ENCODE results near the gene RPL5.

Gene RPL5

GRCh38 chr1:92784639-92785500, 47.0 kb upstream of the RPL5 start, which contains the start of gene EVI5:
TSS of gene EVI5 (minus strand) at chr1:92785108. CDS start at chr1:92736546, 48,562 bp downstream.
- Histone ChIP-seq H4K8ac (ENCODE audit: low read depth, low read length) (peak within 1 kb of the TSS; percentile 43), H3K4me3 (ENCODE audit: low read length in 2 of 2) (peak within 1 kb of the TSS; percentile 58 to 92), H2BK120ac (ENCODE audit: low read depth, low read length) (peak within 1 kb of the TSS; percentile 98), H3K9ac (ENCODE audit: low read depth, low read length, poor library complexity) (peak within 1 kb of the TSS; percentile 92), H2AK5ac (ENCODE audit: low read depth, low read length) (no peak within 1 kb of the TSS), H3K4me2 (ENCODE audit: insufficient read depth, low read length, poor library complexity, severe bottlenecking) (peak within 1 kb of the TSS; percentile 72), H3K4ac (ENCODE audit: low read length) (no peak within 1 kb of the TSS), H3K9me3 (replicated peaks in 1 of 2; ENCODE audit: control insufficient read depth in 2 of 2, insufficient read depth in 1 of 2, low read depth in 1 of 2, low read length in 2 of 2) (no peaks in the 10 kb centered on the region), H3K4me1 (ENCODE audit: control insufficient read depth in 2 of 2, insufficient read depth in 1 of 2, low read depth in 1 of 2, low read length in 2 of 2) (peaks cover 0 to 4% of the 10 kb centered on the region in 2 donors), H2BK12ac (ENCODE audit: low read length) (no peak within 1 kb of the TSS), H2AFZ (ENCODE audit: low read length) (peak within 1 kb of the TSS; percentile 99), H3K27me3 (ENCODE audit: control insufficient read depth in 3 of 3, insufficient read depth in 3 of 3, low read depth in 1 of 3, low read length in 3 of 3) (peaks cover 0 to 9% (median 0%) of the 10 kb centered on the region in 3 experiments), H3K23ac (ENCODE audit: low read depth, low read length, poor library complexity) (peak within 1 kb of the TSS; percentile 97), H2BK5ac (ENCODE audit: low read length) (peak within 1 kb of the TSS; percentile 8), H3K27ac (replicated peaks; ENCODE audit: low read length) (peak within 1 kb of the TSS; percentile 72), H3K36me3 (replicated peaks in 1 of 2; ENCODE audit: control insufficient read depth in 2 of 2, insufficient read depth in 2 of 2, low read length in 2 of 2) (no peaks in the 10 kb centered on the region), H2BK15ac (ENCODE audit: low read length) (peak within 1 kb of the TSS; percentile 67), H4K91ac (ENCODE audit: low read depth, low read length, poor library complexity) (no peak within 1 kb of the TSS), H3K79me1 (ENCODE audit: low read depth, low read length) (no peaks in the 10 kb centered on the region), H3K18ac (ENCODE audit: low read length) (peak within 1 kb of the TSS; percentile 97), H3K14ac (ENCODE audit: low read length) (no peak within 1 kb of the TSS)
- no CpG with 5 or more reads among the region's 94 CpGs for WGBS, 2 donors (ENCODE audit: extremely low coverage in 2 of 2, insufficient read length in 2 of 2, insufficient replicate concordance in 1 of 2)
- peak; percentile 96 for DNase-seq (ENCODE audit: low spot score)

GRCh38 chr1:92786111-92786901, 45.5 kb upstream of the RPL5 start:
- H3K79me1 ChIP-seq (ENCODE audit: low read depth, low read length) = no peaks in the 10 kb centered on the region
- no peak overlapping the region for H3K14ac ChIP-seq (ENCODE audit: low read length)
- no peak overlapping the region for H4K8ac ChIP-seq (ENCODE audit: low read depth, low read length)
- H2BK15ac ChIP-seq (ENCODE audit: low read length) = no peak overlapping the region
- H3K4ac ChIP-seq (ENCODE audit: low read length) = no peak overlapping the region
- no peak overlapping the region for H3K18ac ChIP-seq (ENCODE audit: low read length)
- H2BK12ac ChIP-seq (ENCODE audit: low read length) = no peak overlapping the region
- H3K9me3 ChIP-seq (replicated peaks in 1 of 2; ENCODE audit: control insufficient read depth in 2 of 2, insufficient read depth in 1 of 2, low read depth in 1 of 2, low read length in 2 of 2) = no peaks in the 10 kb centered on the region
- no CpG with 5 or more reads among the region's 5 CpGs for WGBS, 2 donors (ENCODE audit: extremely low coverage in 2 of 2, insufficient read length in 2 of 2, insufficient replicate concordance in 1 of 2)
- no peak overlapping the region for H4K91ac ChIP-seq (ENCODE audit: low read depth, low read length, poor library complexity)
- H3K27ac ChIP-seq (replicated peaks; ENCODE audit: low read length) = no peak overlapping the region
- H3K9ac ChIP-seq (ENCODE audit: low read depth, low read length, poor library complexity) = no peak overlapping the region
- peaks cover 0 to 4% of the 10 kb centered on the region in 2 donors for H3K4me1 ChIP-seq (ENCODE audit: control insufficient read depth in 2 of 2, insufficient read depth in 1 of 2, low read depth in 1 of 2, low read length in 2 of 2)
- H3K36me3 ChIP-seq (replicated peaks in 1 of 2; ENCODE audit: control insufficient read depth in 2 of 2, insufficient read depth in 2 of 2, low read length in 2 of 2) = no peaks in the 10 kb centered on the region
- no peak overlapping the region for H2AK5ac ChIP-seq (ENCODE audit: low read depth, low read length)
- no peak overlapping the region for H3K23ac ChIP-seq (ENCODE audit: low read depth, low read length, poor library complexity)
- H3K4me2 ChIP-seq (ENCODE audit: insufficient read depth, low read length, poor library complexity, severe bottlenecking) = no peak overlapping the region
- no peak for DNase-seq (ENCODE audit: low spot score)
- no peak overlapping the region for H3K4me3 ChIP-seq (ENCODE audit: low read length in 2 of 2)
- no peak overlapping the region for H2AFZ ChIP-seq (ENCODE audit: low read length)
- H2BK5ac ChIP-seq (ENCODE audit: low read length) = no peak overlapping the region
- no peak overlapping the region for H2BK120ac ChIP-seq (ENCODE audit: low read depth, low read length)
- peaks cover 0 to 9% (median 0%) of the 10 kb centered on the region in 3 experiments for H3K27me3 ChIP-seq (ENCODE audit: control insufficient read depth in 3 of 3, insufficient read depth in 3 of 3, low read depth in 1 of 3, low read length in 3 of 3)

- Histone ChIP-seq H3K23ac (ENCODE audit: low read depth, low read length, poor library complexity) (no peak overlapping the region), H3K36me3 (replicated peaks in 1 of 2; ENCODE audit: control insufficient read depth in 2 of 2, insufficient read depth in 2 of 2, low read length in 2 of 2) (no peaks in the 10 kb centered on the region), H3K79me1 (ENCODE audit: low read depth, low read length) (no peaks in the 10 kb centered on the region), H2BK12ac (ENCODE audit: low read length) (no peak overlapping the region), H2AK5ac (ENCODE audit: low read depth, low read length) (no peak overlapping the region), H2AFZ (ENCODE audit: low read length) (no peak overlapping the region), H4K91ac (ENCODE audit: low read depth, low read length, poor library complexity) (no peak overlapping the region), H2BK5ac (ENCODE audit: low read length) (no peak overlapping the region), H3K27me3 (ENCODE audit: control insufficient read depth in 3 of 3, insufficient read depth in 3 of 3, low read depth in 1 of 3, low read length in 3 of 3) (peaks cover 0 to 17% (median 0%) of the 10 kb centered on the region in 3 experiments), H3K9me3 (replicated peaks in 1 of 2; ENCODE audit: control insufficient read depth in 2 of 2, insufficient read depth in 1 of 2, low read depth in 1 of 2, low read length in 2 of 2) (no peaks in the 10 kb centered on the region), H4K8ac (ENCODE audit: low read depth, low read length) (no peak overlapping the region), H3K4me3 (ENCODE audit: low read length in 2 of 2) (no peak overlapping the region), H3K27ac (replicated peaks; ENCODE audit: low read length) (no peak overlapping the region), H3K18ac (ENCODE audit: low read length) (no peak overlapping the region), H3K4me2 (ENCODE audit: insufficient read depth, low read length, poor library complexity, severe bottlenecking) (no peak overlapping the region), H3K4ac (ENCODE audit: low read length) (no peak overlapping the region), H3K14ac (ENCODE audit: low read length) (no peak overlapping the region), H3K9ac (ENCODE audit: low read depth, low read length, poor library complexity) (no peak overlapping the region), H2BK120ac (ENCODE audit: low read depth, low read length) (no peak overlapping the region), H2BK15ac (ENCODE audit: low read length) (no peak overlapping the region), H3K4me1 (ENCODE audit: control insufficient read depth in 2 of 2, insufficient read depth in 1 of 2, low read depth in 1 of 2, low read length in 2 of 2) (peaks cover 2 to 4% of the 10 kb centered on the region in 2 donors)
- DNase-seq (ENCODE audit: low spot score) = no peak
Observed at GRCh38 chr1:92790081-92790480, 41.8 kb upstream of the RPL5 start.

- Histone ChIP-seq H2BK12ac (ENCODE audit: low read length) (no peak overlapping the region), H3K4me2 (ENCODE audit: insufficient read depth, low read length, poor library complexity, severe bottlenecking) (no peak overlapping the region), H3K4me1 (ENCODE audit: control insufficient read depth in 2 of 2, insufficient read depth in 1 of 2, low read depth in 1 of 2, low read length in 2 of 2) (peaks cover 2% of the 10 kb centered on the region in 2 donors), H3K23ac (ENCODE audit: low read depth, low read length, poor library complexity) (no peak overlapping the region), H2AFZ (ENCODE audit: low read length) (no peak overlapping the region), H3K4ac (ENCODE audit: low read length) (no peak overlapping the region), H3K4me3 (ENCODE audit: low read length in 2 of 2) (no peak overlapping the region), H4K8ac (ENCODE audit: low read depth, low read length) (no peak overlapping the region), H2BK5ac (ENCODE audit: low read length) (no peak overlapping the region), H3K14ac (ENCODE audit: low read length) (no peak overlapping the region), H3K79me1 (ENCODE audit: low read depth, low read length) (no peaks in the 10 kb centered on the region), H3K9ac (ENCODE audit: low read depth, low read length, poor library complexity) (no peak overlapping the region), H3K9me3 (replicated peaks in 1 of 2; ENCODE audit: control insufficient read depth in 2 of 2, insufficient read depth in 1 of 2, low read depth in 1 of 2, low read length in 2 of 2) (no peaks in the 10 kb centered on the region), H3K18ac (ENCODE audit: low read length) (no peak overlapping the region), H3K27me3 (ENCODE audit: control insufficient read depth in 3 of 3, insufficient read depth in 3 of 3, low read depth in 1 of 3, low read length in 3 of 3) (peaks cover 0 to 17% (median 0%) of the 10 kb centered on the region in 3 experiments), H2BK120ac (ENCODE audit: low read depth, low read length) (no peak overlapping the region), H3K27ac (replicated peaks; ENCODE audit: low read length) (no peak overlapping the region), H3K36me3 (replicated peaks in 1 of 2; ENCODE audit: control insufficient read depth in 2 of 2, insufficient read depth in 2 of 2, low read length in 2 of 2) (no peaks in the 10 kb centered on the region), H2AK5ac (ENCODE audit: low read depth, low read length) (no peak overlapping the region), H4K91ac (ENCODE audit: low read depth, low read length, poor library complexity) (no peak overlapping the region), H2BK15ac (ENCODE audit: low read length) (no peak overlapping the region)
- no CpG with 5 or more reads among the region's 2 CpGs for WGBS, 2 donors (ENCODE audit: extremely low coverage in 2 of 2, insufficient read length in 2 of 2, insufficient replicate concordance in 1 of 2)
- no peak for DNase-seq (ENCODE audit: low spot score)
Observed at GRCh38 chr1:92790867-92791266, 41.0 kb upstream of the RPL5 start.

Data from neuronal stem cell (in vitro differentiated cells).